ENCODE results near the gene ZNF341.
A peak's percentile ranks its signal among the peaks of the same experiment; 100 is the strongest.
"Not testable (repeated sequence)": the region's sequence is repeated elsewhere in the genome, so short reads cannot be mapped to it uniquely, and the experiment has no call there.

Gene ZNF341

DNA sequence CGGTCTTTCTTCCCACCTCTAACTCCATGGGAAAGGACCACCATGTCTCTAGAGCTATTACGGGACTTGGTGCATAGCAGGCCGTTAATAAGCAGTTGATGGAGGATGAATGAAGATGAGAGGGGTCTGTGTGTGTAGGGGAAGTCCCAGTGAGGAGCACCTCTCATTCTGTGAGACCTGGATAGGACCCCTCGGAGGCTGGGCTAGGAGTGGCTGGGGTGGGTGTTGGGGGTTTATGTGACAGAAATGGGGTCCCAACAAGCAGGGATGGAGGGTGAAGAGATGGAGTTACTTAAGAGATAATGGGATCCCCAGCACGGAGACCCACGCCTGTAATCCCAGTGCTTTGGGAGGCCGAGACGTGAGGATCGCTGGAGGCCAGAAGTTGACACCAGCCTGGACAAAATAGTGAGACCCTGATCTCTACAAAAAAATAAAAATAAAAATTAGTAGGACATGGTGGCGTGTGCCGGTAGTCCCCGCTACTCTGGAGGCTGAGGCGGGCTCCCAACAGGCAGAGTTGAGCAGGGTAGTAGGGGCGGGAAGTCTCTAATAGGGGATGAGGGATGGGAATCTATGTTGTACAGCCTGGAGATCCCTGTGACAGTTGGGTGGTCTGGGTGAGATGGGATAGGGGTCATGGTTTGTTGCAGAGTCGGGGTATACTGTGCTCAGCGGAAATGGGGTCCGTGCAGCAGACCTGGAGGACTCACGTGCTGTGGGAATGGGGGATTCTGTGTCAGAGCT is 677 bp upstream of the ZNF341 start:
- no peak for DNase-seq (ENCODE audit: low read depth)

DNA sequence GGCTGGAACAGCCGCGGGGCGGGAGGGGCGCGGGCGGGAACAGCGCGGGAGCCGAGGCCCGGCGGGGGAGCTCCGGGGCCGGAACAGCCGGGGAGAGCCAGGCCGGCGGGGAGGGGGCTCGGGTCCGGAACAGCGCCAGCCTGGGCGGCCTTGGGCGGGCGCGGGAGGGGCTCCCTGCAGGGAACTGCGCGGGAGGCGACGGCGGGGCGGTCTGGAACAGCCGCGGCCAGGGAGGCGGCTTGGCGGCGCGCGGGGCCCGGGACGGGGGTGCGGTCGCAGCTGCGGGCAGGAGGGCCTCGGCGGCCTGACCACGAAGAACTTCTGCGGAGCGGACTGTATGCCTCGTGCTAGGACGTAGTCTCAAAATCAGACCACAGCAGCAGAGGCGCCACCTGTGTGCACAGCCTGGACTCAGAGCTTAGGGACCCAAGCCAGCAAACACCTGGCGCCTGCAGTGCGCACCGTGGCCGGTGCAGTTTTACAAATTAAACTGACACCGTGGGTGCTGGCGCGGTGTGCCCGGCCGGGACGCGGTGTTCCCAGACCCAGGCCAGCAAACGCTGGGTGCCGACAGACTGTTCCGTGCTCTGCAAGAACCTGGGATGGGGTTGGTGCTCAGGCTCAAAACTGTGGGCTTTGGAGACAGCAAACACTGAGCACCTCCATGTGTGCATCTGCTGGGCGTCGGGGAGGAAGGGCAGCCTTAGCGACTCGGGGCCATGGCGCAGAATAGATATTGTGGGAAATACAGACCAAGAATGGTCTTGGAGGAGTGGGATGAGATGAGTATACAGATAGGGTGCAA is 572 bp downstream of the ZNF341 start:
- DNase-seq (ENCODE audit: low read depth): peak; percentile 57

DNA sequence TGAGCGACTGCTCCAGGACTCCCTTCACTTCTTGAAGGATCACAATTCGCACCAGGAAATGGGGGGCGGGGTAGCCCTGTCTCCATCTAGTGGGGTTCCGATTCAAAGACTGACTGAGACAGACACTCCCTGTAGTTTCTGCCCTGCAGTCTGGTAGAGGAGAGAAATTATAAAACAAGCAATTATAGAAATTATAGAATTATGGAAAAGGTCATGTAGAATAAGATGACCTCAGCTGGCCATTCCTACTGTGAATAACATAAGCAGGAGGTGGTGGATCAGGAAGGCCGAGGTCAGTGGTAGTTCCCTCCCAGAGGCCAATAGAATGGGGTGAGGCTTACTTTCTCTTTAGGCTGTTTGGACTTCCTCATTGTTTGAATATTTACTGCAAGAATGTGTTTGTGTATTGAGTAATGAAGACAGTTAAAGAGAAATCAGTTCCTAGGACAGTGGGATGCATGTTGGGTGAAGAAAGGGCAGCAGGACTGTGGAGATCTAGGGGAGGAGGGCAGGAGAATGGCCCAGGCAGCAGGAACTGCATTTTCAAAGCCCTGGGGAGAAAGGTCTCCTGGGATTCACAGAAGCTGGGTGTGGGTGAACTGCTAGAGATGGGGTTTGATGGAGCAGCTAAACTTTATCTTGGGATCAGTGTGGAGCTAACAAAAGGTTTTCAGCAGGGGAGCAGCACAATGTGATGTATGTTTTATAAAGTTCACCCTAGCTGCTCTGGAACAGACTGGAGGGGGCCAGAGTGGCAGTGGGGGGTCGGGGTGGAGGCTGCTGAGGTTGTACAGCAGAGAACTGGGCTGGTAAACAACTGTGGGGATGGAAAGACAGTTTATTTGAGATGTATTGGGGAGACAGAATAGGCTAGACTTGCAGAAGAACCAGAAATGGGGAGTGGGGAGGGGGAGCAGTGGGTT is 2.1 kb downstream of the ZNF341 start:
- DNase-seq (ENCODE audit: low read depth): peak; percentile 55

DNA sequence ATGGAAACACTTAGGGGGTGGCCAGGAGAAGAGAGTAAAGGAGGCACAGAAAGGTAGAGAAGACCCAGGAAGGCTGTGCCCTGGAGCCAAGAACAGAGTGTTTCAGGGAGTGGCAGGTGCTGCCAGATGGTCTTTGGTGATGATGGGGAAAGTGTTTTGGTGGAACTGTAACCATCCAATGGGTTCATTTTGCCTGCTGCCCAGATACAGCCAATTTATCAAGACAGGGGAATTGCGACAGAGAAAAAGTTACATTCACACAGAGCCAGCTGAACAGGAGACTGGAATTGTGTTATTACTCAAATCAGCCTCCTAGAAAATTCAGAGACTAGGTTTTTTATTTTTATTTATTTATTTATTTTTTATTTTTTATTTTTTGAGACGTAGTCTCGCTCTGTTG is 5.2 kb downstream of the ZNF341 start:
- no peak for DNase-seq (ENCODE audit: low read depth)

DNA sequence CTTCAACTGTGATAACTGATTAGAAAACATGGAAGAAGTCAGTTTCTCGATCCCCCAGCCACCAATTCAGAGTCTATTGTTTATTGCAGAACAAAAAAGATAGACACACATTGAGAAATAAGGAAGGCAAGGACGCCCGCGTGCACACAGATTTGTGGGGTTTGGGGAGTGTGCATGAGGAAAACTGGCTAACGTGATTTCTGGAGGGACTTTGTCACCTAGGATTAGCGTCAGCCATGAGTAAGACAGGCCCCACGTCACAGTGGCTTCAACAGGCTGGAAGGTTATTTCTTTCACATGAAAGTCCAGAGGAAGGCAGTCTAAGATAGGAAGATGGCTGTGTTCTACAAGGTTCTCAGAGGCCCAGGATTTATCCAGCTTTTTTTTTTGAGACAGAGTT is 7.7 kb downstream of the ZNF341 start:
- no peak for DNase-seq (ENCODE audit: low read depth)

DNA sequence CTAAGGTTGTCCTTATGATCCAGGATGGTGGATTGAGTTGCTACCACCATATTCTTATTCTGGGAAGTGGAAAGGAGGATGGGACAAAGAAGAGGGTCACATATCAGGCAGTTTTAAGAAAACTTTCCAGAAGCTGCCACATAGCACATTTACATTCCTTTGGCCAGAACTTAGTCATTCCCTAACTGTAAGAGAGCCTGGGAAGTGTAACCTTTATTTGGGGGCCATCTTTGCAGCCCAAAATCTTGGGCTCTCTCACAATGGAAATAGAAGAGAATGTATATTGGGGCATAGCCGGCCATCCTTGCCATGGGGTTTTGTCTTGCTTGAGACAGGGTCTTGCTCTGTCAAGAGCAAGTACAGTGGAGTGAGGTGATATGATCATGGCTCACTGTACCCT is 8.4 kb downstream of the ZNF341 start:
- DNase-seq (ENCODE audit: low read depth): no peak

DNA sequence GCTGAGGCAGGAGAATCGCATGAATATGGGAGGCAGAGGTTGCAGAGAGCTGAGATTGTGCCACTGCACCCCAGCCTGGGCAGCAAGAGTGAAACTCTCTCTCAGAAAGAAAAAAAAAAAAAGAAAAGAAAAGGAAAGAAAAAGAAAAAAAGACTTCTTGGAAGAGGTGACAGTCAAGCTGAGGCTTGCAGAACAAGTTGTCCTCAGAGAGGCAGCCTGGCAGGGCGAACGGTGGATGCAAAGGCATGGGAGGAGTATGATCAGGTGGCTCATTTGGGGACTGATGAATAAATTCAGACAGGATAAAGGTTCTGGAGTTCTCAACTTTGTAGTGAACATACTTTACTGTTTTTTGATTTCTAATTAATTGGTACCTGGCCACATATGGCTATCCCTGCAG is 12.4 kb downstream of the ZNF341 start:
- DNase-seq (ENCODE audit: low read depth): no peak

DNA sequence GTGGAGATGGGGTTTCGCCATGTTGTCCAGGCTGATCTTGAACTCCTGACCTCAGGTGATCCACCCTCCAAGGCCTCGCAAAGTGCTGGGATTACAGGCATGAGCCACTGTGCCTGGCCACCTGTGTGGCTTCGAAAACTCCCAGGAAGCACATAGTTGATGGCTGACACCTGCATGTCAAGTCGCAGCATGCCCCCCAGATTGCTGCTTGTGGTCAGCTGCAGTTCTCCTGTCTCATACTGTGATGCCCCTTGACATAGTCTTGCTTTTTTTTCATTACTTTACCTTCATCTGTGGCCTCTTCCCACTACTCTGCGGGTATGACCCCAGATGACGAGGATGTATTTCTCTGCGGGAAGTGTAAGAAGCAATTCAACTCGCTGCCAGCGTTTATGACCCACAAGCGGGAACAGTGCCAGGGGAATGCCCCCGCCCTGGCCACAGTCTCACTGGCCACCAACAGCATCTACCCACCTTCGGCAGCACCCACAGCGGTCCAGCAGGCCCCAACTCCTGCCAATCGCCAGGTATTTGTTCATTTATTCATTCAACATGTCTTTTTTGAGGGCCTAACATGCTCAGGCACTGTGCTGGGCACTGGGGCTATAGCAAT is 13.1 kb downstream of the ZNF341 start:
- DNase-seq (ENCODE audit: low read depth): no peak

DNA sequence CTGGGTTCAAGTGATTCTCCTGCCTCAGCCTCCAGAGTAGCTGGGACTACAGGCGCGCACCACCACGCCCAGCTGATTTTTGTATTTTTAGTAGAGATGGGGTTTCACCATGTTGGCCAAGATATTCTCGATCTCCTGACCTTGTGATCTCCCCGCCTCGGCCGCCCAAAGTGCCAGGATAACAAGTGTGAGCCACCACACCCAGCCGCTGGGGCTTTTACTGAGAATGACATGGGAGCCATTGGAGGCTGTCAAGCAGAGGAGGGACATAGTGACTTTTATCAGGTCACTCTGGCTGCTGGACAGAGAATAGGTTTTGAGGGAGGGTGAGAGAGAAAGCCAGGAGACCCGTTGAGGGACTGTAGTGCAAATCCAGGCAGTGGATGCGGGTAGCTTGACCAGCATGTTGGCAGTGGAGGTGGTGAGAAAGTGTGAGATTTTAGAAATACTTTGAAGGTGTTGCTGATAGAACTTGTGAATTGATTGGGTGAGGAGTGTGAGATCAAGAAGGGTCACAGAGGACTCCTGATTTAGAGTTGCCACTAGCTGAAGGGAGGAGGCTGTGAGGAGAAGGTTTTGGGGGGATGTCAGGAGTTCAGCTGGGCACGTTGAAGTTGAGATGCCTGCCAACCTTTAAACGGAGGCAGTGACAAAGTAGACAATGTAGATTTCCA is 14.7 kb downstream of the ZNF341 start:
- DNase-seq (ENCODE audit: low read depth): no peak

DNA sequence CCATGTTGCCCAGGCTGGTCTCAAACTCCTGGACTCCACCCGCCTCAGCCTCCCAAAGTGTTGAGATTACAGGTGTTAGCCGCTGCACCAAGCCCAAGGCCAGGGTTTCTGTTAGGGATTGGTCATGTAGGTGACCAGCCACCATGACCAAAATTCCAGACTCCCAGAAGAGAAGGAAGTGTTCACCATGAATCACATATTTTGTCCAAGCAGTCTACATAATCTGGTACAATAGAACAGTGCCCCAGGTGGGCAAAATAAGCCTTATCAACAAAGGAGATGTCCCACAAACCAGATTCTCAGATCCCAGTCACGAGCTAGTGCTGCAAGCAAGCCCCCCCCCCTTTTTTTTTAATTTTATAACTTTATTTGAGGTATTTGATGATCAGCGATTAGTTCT is 20.0 kb downstream of the ZNF341 start:
- no peak for DNase-seq (ENCODE audit: low read depth)

DNA sequence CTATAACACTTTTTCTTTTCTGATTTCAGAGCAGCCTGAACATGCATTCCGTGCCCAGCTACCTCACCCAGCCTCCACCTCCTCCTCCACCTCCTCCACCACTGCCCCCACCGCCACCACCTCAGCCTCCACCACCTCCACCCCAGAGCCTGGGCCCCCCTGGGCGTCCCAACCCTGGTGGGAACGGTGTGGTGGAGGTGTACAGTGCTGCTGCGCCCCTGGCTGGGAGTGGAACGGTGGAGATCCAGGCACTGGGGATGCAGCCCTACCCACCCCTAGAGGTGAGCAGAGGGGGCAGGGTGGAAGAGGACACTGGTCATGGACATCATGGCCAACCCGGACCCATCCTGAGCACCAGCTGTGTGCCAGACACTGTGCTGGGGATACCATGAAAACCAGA is 21.3 kb downstream of the ZNF341 start:
- no peak for DNase-seq (ENCODE audit: low read depth)

DNA sequence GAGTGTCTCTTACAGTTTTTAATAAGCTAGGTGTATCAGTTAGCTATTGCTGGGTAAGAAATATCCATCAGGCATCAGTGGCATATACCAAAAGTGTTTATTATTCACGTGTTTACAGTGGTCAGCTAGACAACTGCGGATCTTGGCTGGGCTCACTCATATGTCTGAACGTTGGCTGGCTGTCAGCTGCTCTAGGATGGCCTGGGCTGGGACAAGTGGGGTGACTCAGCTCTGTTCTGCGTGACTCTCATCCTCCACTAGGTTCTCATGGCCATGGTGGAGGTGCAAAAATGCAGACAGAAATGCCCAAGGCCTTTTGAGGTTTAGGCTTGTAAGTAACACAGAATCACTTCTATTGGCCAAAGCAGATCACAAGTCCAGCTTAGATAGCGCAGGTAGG is 22.0 kb downstream of the ZNF341 start:
- no peak for DNase-seq (ENCODE audit: low read depth)

DNA sequence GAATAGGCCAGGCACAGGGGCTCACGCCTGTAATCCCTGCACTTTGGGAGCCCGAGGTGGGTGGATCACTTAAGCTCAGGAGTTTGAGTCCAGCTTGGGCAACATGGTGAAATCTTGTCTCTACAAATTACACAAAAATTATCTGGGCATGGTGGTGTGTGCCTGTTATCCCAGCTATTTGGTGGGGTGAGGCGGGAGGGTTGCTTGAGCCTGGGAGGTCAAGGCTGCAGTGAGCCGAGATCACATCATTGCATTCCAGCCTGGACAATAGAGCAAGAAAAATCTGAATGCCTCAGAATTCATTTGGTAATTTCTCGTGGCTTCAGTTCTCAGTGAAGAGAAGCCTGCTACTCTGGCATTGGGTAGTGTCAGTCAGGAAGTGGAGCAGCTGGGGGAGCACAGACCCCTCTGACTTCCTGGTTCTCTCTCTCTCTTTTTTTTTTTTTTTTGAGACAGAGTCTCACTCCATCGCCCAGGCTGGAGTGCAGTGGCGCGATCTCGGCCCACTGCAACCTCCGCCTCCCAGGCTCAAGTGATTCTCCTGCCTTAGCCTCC is 24.2 kb downstream of the ZNF341 start:
- DNase-seq (ENCODE audit: low read depth): not testable (repeated sequence)

DNA sequence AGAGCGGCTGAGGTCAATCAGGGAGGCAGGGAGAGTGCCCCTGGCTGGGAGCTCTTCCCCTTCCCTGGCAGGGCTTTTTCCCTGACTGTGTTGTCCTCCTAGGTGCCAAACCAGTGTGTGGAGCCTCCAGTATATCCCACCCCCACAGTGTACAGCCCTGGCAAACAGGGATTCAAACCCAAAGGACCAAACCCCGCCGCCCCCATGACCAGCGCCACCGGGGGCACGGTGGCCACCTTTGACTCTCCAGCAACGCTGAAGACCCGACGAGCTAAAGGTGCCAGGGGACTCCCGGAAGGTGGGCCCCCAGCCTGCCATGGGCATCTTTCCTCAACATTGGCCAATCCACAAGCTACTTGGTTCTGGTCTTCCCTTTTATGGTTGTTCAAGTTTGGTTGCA is 25.2 kb downstream of the ZNF341 start:
- no peak for DNase-seq (ENCODE audit: low read depth)

DNA sequence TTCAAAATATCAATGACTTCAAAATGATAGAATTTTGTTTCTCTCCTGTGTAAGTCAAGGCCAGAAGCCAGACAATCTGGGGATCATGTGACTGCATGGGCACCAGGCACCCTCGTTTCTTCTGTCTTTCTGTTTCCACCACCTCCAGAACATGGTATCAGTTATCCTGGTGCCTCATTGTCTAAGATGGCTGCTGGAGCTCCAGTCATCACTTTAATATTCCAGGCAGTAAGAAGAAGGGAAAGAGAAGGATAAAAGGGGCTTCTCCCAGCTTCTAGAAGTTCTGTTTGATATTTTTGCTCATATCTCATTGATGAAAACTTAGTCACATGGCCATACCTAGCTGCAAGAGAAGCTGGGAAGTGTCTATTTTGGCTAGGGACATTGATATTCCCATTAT is 25.7 kb downstream of the ZNF341 start:
- no peak for DNase-seq (ENCODE audit: low read depth)

DNA sequence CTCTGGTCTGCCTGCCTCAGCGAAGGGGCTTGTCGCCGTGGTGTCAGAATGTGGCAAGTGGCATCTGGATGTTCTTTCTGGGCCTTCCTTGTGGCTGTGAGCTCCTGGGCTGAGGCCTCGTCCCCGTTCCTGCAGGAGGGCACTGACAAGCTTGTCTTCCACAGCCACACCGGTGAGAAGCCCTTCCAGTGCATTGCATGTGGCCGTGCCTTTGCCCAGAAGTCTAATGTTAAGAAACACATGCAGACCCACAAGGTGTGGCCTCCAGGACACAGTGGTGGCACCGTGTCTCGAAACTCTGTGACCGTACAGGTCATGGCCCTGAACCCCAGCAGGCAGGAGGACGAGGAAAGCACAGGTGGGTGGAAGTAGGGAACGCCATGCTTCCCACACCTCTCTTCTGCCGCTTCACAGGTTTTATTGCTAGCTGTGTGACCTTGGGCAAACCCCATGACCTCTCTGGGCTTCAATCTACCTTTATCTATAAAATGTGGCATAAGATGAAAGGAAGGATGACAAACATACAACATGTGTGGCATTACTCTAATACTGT is 30.0 kb downstream of the ZNF341 start:
- no peak for DNase-seq (ENCODE audit: low read depth)

DNA sequence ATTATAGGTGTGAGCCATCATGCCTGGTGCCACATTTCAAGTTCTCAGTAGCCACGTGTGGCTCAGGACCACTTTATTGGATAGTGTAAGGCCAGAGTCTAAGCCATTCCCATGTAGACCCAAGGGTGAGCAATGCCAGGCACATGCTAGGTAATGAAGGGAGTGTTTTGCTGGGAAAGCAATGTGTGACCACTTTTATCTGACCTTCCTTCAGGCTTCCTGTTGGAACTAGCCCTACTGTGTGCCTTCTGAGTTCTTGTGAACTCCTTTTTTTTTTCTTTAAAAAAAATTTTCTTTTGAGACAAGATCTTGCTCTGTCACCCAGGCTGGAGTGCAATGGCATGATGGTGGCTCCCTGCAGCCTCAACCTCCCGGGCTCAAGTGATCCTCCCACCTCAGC is 33.3 kb downstream of the ZNF341 start:
- DNase-seq (ENCODE audit: low read depth): no peak

DNA sequence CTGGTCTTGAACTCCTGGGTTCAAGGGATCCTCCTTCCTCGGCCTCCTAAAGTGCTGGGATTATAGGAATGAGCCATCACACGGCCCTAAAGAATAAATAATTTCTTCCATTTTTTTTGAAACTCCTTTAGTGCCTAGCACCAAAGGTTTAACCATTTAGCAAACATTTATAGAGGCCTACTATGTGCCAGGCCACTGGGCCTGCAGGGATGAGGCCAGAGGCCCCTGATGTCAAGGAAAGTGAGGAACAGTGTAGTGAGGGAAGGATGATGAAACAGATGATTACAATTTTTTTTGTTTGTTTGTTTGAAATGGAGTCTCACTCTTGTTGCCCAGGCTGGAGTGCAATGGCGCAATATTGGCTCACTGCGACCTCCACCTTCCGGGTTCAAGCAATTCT is 33.8 kb downstream of the ZNF341 start:
- no peak for DNase-seq (ENCODE audit: low read depth)

DNA sequence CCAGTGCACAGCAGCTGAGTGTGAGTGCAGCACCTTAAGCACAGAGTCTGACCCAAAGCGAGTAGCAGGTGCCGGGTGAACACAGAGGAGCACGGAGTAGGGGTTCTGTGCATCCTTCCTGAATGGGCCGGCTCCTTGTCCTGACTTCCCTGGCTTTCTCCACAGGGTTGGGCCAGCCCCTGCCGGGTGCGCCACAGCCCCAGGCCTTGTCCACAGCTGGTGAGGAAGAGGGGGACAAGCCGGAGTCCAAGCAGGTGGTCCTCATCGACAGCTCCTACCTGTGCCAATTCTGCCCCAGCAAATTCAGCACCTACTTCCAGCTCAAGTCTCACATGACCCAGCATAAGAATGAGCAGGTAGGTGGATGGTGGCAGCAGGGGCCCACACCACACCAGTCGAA is 34.9 kb downstream of the ZNF341 start:
- no peak for DNase-seq (ENCODE audit: low read depth)

DNA sequence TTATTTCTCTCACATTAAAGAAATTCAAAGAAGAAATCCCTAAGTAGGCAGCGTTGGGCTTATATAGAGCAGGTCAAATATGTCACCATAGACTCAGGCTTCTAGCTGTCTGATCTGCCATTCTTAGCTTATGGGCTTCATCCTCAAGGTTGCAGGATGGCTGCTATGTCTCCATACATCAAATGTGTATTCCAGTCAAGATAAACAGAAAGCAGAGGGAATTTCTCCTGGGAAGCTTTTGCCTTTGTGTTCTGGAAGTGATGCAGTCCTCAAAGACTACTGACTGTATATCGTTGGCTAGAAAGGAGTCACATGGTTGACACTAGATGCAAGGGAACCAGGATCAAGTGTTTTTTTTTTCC is 36.0 kb downstream of the ZNF341 start:
- DNase-seq (ENCODE audit: low read depth): no peak

DNA sequence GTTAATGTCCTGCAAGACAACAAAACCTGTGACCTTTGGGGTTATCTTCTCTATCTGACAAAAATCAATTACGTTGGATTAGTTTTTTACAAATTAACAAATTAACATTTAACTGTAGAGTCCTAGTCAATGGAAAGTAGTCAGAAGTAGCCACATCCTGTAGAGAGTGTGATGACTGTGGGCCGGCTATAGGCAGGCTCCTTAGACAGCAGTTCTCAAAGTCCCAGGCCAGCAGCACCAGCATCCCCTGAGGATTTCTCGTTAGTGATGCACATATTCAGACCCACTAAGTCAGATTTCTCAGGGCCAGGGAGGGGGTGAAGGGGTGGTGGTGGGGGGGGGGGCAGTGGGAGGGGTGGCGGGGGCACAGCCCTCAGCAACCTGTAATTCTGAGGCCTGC is 37.2 kb downstream of the ZNF341 start:
- DNase-seq (ENCODE audit: low read depth): no peak

Measured in fibroblast of the conjunctiva (primary cell).